ENCODE measurements around the gene LRMDA. TPM values are rescaled to one million over a fixed set of nuclear protein-coding genes. Genes with fewer than 3 reads are reported as not detected.
A peak's percentile ranks its signal among the peaks of the same experiment; 100 is the strongest.

Gene LRMDA
- total RNA-seq, 1 donor from 2014 or later, result 6.3 TPM

GRCh38 chr10:76176166-76176550 is 744.7 kb downstream of the LRMDA start:
- DNase-seq, result no peak

DNA sequence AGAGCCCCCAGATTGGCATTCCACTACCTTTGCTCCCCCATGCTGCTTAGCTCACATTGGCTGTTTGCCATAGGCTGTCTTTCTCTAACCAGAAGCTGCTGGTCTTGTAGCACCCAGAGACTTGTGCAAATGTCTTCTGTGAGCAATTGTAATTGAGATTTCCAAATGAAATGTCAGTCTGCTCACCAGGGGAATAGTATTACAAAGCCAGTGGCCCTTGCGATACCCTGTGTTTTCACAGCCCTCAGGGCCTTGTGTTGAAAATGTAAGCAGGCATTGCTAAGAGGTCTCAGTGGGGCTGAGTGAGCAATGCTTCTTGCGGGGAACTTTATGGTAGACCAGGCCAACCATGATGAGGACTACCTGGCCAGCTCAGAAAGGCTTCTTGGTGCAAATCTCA is 746.5 kb downstream of the LRMDA start:
- no peak for DNase-seq

GRCh38 chr10:76178532-76179292 is 747.3 kb downstream of the LRMDA start:
- peak; percentile 59 for DNase-seq

DNA sequence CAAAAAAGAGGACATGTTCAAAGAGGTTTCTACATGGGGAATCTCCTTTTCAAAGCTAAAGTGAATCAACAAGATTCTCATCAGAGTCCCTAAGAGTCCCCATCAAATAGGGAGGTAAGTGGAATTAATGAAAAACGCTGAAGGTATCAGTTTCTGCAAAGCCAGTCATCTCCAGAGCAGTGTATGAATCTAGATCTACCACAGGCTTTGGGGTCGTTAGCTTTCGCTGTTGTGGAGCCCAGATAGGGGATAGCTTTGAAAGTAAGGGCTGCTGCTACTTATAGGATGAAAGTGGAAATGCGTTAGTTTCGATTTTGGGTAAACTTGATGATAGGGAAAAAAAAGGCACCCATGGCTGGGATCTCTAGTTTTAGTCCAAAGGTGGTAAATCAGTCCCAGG is 748.4 kb downstream of the LRMDA start:
- DNase-seq, result no peak

GRCh38 chr10:76184647-76185046 is 753.2 kb downstream of the LRMDA start:
- no peak for DNase-seq

DNA sequence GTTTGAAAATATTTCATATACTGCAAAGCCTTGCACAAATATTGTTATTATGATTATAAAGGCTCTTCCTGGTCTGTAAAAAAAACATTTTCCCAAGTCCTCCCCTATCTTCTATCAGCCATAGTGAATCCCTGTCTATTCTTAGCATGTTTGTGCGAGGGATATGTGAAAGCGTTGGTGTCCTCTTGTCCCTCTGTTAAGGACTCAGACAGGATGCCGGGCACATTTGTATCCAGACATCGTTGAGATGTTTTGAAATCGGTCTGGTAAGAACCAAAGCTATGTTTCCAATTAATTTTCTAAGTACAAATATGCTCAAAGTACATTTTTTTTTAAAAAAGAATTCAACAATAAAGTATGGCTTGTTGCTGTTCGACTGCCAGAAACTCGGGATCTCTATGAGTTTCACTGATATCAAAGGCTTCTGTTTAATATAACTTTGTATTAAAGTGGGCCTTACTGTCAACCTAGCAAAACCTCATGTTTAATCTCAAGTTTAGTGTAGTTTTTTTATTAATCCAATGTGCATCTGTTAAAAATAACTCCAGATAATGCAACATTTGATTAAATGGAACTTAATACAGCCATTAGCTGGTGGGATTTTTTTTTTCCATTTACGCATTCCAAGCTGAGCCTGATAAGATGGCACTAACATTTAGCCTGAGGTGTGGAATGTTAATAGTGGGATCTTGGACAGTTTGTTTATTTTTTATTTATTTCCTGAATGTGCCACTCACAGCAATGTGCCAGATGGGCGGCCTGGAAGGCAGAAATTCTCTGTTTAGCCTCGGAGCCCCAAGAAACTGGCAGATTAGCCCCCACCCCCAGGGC is 754.3 kb downstream of the LRMDA start:
- peak; percentile 31 for DNase-seq

DNA sequence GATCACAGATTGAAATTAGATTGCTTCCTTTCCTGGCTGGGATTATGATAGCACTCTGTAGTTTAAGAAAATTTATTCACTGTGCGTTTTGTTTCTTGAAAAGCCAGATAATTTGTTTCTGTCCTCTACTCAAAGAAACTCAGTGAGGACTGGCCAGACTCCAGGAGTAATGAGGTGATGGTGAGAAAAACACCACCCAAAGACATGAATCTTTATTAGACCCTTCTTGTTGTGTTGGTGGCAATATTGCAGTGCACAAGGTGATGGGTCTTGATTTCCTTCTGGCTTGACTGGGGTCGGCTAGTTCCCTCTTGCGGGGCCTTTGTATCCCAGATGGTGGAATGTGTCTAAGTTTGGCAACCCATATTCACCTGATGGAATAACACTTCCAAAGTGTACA is 756.8 kb downstream of the LRMDA start:
- DNase-seq, result no peak

DNA sequence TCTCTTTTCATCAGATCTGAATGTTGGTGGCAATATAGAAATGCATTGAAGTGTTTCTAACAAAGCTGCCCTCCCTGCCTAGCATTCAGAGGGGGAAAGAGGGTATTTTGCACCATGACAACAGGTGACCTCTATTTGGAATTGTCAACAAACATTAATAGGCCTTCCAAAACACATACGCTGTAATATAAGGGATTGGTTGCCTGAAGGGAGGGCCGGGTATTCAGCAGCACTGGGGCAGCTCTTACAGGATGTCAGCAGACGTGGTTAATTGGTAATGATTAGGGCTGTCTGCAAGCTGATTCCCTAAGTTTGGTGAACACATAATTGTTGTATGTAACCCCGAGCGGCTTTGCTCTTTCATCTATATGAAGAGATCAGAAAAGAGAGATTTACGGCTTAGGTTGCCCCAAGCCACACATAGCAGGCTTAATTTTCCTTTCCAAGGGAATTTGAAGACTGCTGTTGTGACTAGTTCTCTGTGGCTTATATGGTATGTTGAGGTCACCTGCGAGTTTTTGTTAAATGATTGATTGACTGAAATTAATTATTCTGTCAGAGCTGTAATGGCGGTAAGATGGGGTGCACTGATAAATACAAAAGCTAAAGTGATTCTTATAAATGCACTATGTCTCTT is 759.3 kb downstream of the LRMDA start:
- DNase-seq, result no peak

DNA sequence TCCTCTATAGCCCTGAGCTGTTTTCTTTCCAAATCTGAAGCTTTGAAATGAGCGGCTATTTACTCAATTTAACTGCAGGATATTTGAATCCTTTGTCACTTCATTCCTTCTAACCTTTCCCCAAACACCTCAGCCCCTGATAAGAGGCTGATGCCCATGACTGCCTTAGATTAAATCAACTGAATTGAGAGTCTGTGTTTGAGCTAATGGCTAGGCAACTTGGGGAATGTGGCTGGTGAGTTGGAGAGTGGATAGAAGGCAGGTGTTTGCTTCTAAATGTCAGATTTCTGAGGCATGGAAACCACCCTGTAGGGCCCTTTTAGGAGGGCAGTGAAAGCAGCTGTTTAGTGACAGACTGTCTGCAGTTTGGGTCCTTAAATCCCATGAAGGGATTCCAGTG is 759.9 kb downstream of the LRMDA start:
- DNase-seq, result no peak

- DNase-seq, result no peak
These were observed 760.7 kb downstream of the LRMDA start for GRCh38 chr10:76192151-76192550.

GRCh38 chr10:76192694-76193320 is 761.4 kb downstream of the LRMDA start:
- no peak for DNase-seq

DNA sequence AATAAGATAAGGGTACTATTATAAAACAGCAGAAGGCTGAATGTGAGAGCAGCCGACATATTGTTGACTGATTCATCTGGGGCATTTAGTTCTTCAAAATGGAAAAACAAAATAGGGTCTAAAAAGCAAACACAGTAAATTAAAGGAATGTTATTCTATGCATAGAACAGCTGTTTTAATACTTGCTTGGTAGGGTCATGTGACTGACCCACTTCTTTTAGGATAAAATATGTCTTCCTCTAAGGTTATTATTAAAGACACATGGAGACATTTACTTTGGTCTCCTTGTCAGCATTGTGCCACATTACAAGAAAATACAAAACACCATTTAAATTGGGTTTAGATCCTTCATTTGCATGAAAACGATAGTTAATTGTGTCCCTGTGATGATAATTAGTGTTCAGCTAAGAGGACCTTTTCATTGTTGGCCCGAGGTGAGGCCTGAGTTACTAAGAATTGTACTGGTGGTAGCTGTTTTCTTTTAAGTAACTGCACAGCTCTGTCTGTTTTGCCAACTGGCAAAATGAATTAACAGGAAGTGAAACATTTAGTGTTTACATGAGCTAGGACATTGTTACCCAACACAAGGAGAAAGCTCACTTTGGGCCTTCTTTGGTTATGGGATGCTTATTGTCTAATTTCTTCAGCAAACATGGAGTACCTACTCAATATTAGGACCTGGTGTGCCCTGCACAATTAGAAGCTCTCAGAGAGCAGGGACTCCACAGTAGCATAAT is 764.4 kb downstream of the LRMDA start:
- DNase-seq, result no peak

- no peak for DNase-seq
These were observed 765.9 kb downstream of the LRMDA start for GRCh38 chr10:76197293-76197692.

DNA sequence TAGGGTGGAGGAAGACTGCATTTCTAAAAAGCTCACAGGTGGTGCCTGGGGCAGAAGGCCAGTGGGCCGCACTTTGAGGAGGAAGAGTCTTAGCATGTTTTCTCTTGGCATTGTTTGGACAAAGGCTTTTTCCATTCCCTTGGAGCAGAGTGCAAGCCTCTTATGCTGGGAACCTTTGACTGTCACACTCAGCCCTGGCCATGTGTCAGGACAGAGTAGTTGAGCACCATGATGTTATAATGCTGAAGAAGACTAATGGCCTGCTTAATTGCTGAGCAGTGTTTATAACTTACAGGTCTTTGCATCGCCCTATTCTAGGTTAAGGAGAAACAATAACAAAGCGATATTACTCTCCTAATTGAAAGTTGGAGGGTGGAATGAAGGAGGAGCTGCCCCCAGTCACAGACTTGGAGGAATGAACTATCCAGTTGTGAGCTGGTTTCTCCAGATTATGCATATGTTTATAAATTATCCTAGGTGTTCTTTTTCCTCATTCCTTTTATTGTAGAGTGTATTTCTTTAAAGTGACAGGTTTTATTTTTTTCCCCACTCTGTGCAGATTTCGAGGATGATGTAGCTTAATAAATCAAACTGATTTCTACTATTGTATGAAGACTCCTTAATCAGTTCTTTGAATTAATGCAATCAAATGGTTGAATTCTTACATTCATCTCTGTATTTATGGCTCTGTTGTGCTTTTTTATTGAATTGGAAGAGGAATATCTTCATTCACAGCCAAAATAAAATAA is 767.0 kb downstream of the LRMDA start:
- no peak for DNase-seq

- no peak for DNase-seq
These were observed 770.5 kb downstream of the LRMDA start for GRCh38 chr10:76201962-76202361.

DNA sequence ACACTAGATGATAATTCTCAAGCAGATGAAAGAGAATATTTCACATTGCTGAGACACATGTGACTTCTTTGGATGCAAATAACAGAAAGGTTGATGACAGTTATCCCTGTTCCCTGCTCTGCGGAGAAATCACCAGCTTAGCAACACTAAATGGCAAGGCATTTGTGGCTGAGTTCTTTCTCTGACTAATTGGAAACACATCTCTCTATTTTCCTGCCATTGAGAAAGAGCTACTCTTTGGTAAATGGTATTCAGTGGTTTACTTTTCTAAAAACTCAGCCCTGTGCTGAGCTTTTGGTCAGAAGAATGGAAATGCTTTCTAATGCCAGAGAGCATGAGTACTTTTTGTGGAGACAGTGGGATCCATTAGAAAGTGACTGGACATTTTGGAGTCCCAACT is 771.4 kb downstream of the LRMDA start:
- no peak for DNase-seq

DNA sequence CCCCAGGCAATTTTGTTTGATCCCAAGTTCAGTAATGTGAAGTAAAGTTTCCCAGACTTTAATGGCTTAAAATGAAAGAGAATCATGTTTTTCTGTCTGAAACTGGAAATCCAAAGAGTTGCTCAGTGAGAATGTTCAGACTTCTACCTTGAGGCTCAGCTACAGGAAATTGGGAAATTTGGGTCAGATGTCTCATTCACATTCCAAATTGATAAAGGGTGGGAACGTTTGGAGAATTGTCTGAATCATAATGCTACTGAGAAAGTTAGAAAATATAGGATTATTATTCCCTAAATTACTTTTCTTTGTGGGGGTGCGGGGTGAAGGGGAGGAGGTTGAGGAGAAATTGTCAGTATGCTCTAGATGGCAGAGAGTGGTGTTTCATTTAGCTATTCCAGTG is 773.9 kb downstream of the LRMDA start:
- no peak for DNase-seq

- no peak for DNase-seq
These were observed 775.5 kb downstream of the LRMDA start for GRCh38 chr10:76206797-76207352.

DNA sequence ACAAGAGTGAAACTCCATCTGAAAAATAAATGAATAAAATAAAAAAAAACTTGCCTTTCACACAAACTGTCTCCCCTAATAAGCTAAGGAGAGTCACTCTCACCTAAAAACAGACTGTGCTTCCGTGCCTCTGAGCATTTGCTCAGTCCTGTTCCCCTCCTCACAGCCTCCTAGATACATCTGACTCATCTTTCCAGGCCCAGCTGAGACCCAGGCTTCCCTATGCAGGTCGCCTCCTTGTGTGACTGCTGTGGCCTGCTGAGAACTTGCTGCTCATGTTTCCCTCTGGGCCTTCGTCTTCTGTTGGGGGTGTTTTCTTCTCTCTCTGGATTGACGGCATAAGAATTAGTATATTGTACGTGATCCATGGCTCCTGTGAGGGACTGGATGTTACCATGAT is 777.7 kb downstream of the LRMDA start:
- DNase-seq, result no peak

DNA sequence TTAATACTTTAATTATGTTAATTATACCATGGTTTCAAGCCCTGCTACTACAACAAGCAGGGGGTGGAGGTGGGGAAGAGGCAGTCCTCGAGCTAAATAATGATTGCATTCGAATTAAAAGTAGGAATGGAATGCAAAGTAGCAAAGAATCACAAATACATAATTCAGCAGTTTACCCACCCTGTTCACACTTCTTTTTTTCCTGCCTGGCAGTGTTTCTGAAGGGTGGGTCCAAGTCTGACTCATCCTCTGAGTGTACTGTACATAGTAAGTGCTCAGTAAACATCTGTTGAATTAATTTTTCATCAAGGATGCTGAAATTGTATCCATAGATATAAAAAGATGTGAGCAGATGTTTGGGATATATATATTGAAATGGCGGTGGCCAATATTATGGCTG is 778.8 kb downstream of the LRMDA start:
- no peak for DNase-seq

DNA sequence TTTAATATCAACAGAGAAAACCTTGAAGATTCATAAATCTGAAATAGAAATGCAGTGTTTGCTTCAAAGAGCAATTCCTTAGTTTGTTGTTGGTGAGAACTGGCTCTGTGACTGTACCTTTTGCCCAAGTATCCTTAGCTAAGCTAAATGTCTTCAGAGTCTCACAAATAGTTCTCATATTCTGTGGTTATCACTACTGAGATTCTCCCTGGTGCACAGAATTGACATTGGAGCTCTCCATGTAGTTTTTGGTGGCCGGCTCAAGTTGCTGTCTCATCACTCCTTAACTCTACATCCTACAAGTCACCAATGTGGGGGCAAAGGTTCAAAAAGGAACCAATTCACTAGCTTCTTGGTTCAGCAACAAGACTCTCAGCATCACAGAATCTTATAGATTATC is 780.3 kb downstream of the LRMDA start:
- no peak for DNase-seq
